ENCODE data around the gene CCNA2.
A peak's percentile ranks its signal among the peaks of the same experiment; 100 is the strongest.

Gene CCNA2

GRCh38 chr4:121786221-121786620 lies 37.5 kb downstream of the CCNA2 start:
- Histone ChIP-seq H2BK5ac (ENCODE audit: low read depth, low read length, poor library complexity, severe bottlenecking) (no peak overlapping the region), H3K79me1 (replicated peaks; ENCODE audit: low read length, poor library complexity, severe bottlenecking) (no peaks in the 10 kb centered on the region), H3K9ac (ENCODE audit: low read length) (peak overlapping the region; percentile 49)

GRCh38 chr4:121785479-121785878 lies 38.2 kb downstream of the CCNA2 start:
- Histone ChIP-seq H3K9ac (ENCODE audit: low read length) (peak overlapping the region; percentile 49), H3K4me1 (ENCODE audit: control insufficient read depth, insufficient read depth, low read depth, low read length) (peaks cover 6% of the 10 kb centered on the region), H3K27me3 (ENCODE audit: control insufficient read depth in 1 of 2, insufficient read depth in 1 of 2, low read length in 2 of 2) (no peaks in the 10 kb centered on the region), H4K91ac (ENCODE audit: low read length) (no peak overlapping the region), H2AFZ (ENCODE audit: low read depth, low read length) (no peak overlapping the region), H3K9me3 (ENCODE audit: control insufficient read depth, low read length) (peaks cover 4% of the 10 kb centered on the region), H3K79me1 (replicated peaks; ENCODE audit: low read length, poor library complexity, severe bottlenecking) (no peaks in the 10 kb centered on the region), H3K4ac (ENCODE audit: low read depth in 1 of 2, low read length in 2 of 2) (no peak overlapping the region), H2BK12ac (ENCODE audit: low read length in 2 of 2) (no peak overlapping the region), H3K4me2 (ENCODE audit: low read length, poor library complexity, severe bottlenecking) (no peak overlapping the region), H3K14ac (ENCODE audit: low read length in 2 of 2) (no peak overlapping the region), H3K23ac (ENCODE audit: low read length in 2 of 2) (no peak overlapping the region), H2AK5ac (ENCODE audit: low read length, severe bottlenecking) (peak overlapping the region; percentile 61), H3K4me3 (ENCODE audit: insufficient read depth in 1 of 2, low read depth in 1 of 2, low read length in 2 of 2) (no peak overlapping the region), H2BK5ac (ENCODE audit: low read depth, low read length, poor library complexity, severe bottlenecking) (no peak overlapping the region), H2BK15ac (ENCODE audit: low read depth, poor library complexity, severe bottlenecking) (peak overlapping the region; percentile 26), H2BK120ac (ENCODE audit: low read depth, low read length) (no peak overlapping the region), H3K36me3 (ENCODE audit: control insufficient read depth in 1 of 2, insufficient read depth in 2 of 2, low read depth in 1 of 2, low read length in 2 of 2) (no peaks in the 10 kb centered on the region), H4K8ac (ENCODE audit: low read length) (no peak overlapping the region), H3K27ac (ENCODE audit: low read length, poor library complexity, severe bottlenecking) (peak overlapping the region; percentile 39), H3K18ac (ENCODE audit: low read depth in 1 of 2, low read length in 2 of 2) (no peak overlapping the region)
- no peak for DNase-seq
- 94% methylated on average over 4 of the region's 4 CpGs for WGBS

More at GRCh38 chr4:121786221-121786620, 37.5 kb downstream of the CCNA2 start:
- Histone ChIP-seq H3K27ac (ENCODE audit: low read length, poor library complexity, severe bottlenecking) (no peak overlapping the region), H3K23ac (ENCODE audit: low read length in 2 of 2) (no peak overlapping the region), H3K27me3 (ENCODE audit: control insufficient read depth in 1 of 2, insufficient read depth in 1 of 2, low read length in 2 of 2) (no peaks in the 10 kb centered on the region), H3K36me3 (ENCODE audit: control insufficient read depth in 1 of 2, insufficient read depth in 2 of 2, low read depth in 1 of 2, low read length in 2 of 2) (no peaks in the 10 kb centered on the region), H2AK5ac (ENCODE audit: low read length, severe bottlenecking) (no peak overlapping the region), H2BK120ac (ENCODE audit: low read depth, low read length) (no peak overlapping the region), H2BK15ac (ENCODE audit: low read depth, poor library complexity, severe bottlenecking) (no peak overlapping the region), H3K4ac (ENCODE audit: low read depth in 1 of 2, low read length in 2 of 2) (no peak overlapping the region), H3K4me1 (ENCODE audit: control insufficient read depth, insufficient read depth, low read depth, low read length) (peaks cover 6% of the 10 kb centered on the region), H4K91ac (ENCODE audit: low read length) (no peak overlapping the region), H3K4me3 (ENCODE audit: insufficient read depth in 1 of 2, low read depth in 1 of 2, low read length in 2 of 2) (no peak overlapping the region), H3K14ac (ENCODE audit: low read length in 2 of 2) (no peak overlapping the region), H4K8ac (ENCODE audit: low read length) (no peak overlapping the region), H3K4me2 (ENCODE audit: low read length, poor library complexity, severe bottlenecking) (no peak overlapping the region), H2AFZ (ENCODE audit: low read depth, low read length) (no peak overlapping the region), H3K18ac (ENCODE audit: low read depth in 1 of 2, low read length in 2 of 2) (no peak overlapping the region), H3K9me3 (ENCODE audit: control insufficient read depth, low read length) (peaks cover 4% of the 10 kb centered on the region), H2BK12ac (ENCODE audit: low read length in 2 of 2) (no peak overlapping the region)
- no peak for DNase-seq
- 100% methylated on average over 1 of the region's 2 CpGs for WGBS

- H2BK12ac ChIP-seq (ENCODE audit: low read length in 2 of 2): no peak overlapping the region
- no peak overlapping the region for H2BK5ac ChIP-seq (ENCODE audit: low read depth, low read length, poor library complexity, severe bottlenecking)
- H3K14ac ChIP-seq (ENCODE audit: low read length in 2 of 2): no peak overlapping the region
- no peaks in the 10 kb centered on the region for H3K79me1 ChIP-seq (replicated peaks; ENCODE audit: low read length, poor library complexity, severe bottlenecking)
- H3K9me3 ChIP-seq (ENCODE audit: control insufficient read depth, low read length): peaks cover 4% of the 10 kb centered on the region
- H2BK120ac ChIP-seq (ENCODE audit: low read depth, low read length): no peak overlapping the region
- peak overlapping the region; percentile 54 for H3K27ac ChIP-seq (ENCODE audit: low read length, poor library complexity, severe bottlenecking)
- H2AK5ac ChIP-seq (ENCODE audit: low read length, severe bottlenecking): no peak overlapping the region
- peaks cover 6% of the 10 kb centered on the region for H3K4me1 ChIP-seq (ENCODE audit: control insufficient read depth, insufficient read depth, low read depth, low read length)
- no peaks in the 10 kb centered on the region for H3K36me3 ChIP-seq (ENCODE audit: control insufficient read depth in 1 of 2, insufficient read depth in 2 of 2, low read depth in 1 of 2, low read length in 2 of 2)
- peak; percentile 32 for DNase-seq
- WGBS: 43% methylated on average over 2 of the region's 2 CpGs
- no peak overlapping the region for H3K4ac ChIP-seq (ENCODE audit: low read depth in 1 of 2, low read length in 2 of 2)
- no peak overlapping the region for H3K23ac ChIP-seq (ENCODE audit: low read length in 2 of 2)
- H3K18ac ChIP-seq (ENCODE audit: low read depth in 1 of 2, low read length in 2 of 2): no peak overlapping the region
- H3K4me3 ChIP-seq (ENCODE audit: insufficient read depth in 1 of 2, low read depth in 1 of 2, low read length in 2 of 2): no peak overlapping the region
- no peak overlapping the region for H2AFZ ChIP-seq (ENCODE audit: low read depth, low read length)
- no peaks in the 10 kb centered on the region for H3K27me3 ChIP-seq (ENCODE audit: control insufficient read depth in 1 of 2, insufficient read depth in 1 of 2, low read length in 2 of 2)
- no peak overlapping the region for H3K4me2 ChIP-seq (ENCODE audit: low read length, poor library complexity, severe bottlenecking)
- peak overlapping the region; percentile 49 for H3K9ac ChIP-seq (ENCODE audit: low read length)
- H4K8ac ChIP-seq (ENCODE audit: low read length): no peak overlapping the region
- H2BK15ac ChIP-seq (ENCODE audit: low read depth, poor library complexity, severe bottlenecking): no peak overlapping the region
- H4K91ac ChIP-seq (ENCODE audit: low read length): no peak overlapping the region
Observed at GRCh38 chr4:121784975-121785374, 38.7 kb downstream of the CCNA2 start.

GRCh38 chr4:121784401-121784800 lies 39.3 kb downstream of the CCNA2 start:
- Histone ChIP-seq H3K36me3 (ENCODE audit: control insufficient read depth in 1 of 2, insufficient read depth in 2 of 2, low read depth in 1 of 2, low read length in 2 of 2) (no peaks in the 10 kb centered on the region), H4K91ac (ENCODE audit: low read length) (no peak overlapping the region), H2AFZ (ENCODE audit: low read depth, low read length) (no peak overlapping the region), H3K4me2 (ENCODE audit: low read length, poor library complexity, severe bottlenecking) (no peak overlapping the region), H3K79me1 (replicated peaks; ENCODE audit: low read length, poor library complexity, severe bottlenecking) (no peaks in the 10 kb centered on the region), H3K9me3 (ENCODE audit: control insufficient read depth, low read length) (peaks cover 4% of the 10 kb centered on the region), H2BK15ac (ENCODE audit: low read depth, poor library complexity, severe bottlenecking) (no peak overlapping the region), H3K27ac (ENCODE audit: low read length, poor library complexity, severe bottlenecking) (no peak overlapping the region), H3K4me3 (ENCODE audit: insufficient read depth in 1 of 2, low read depth in 1 of 2, low read length in 2 of 2) (no peak overlapping the region), H2AK5ac (ENCODE audit: low read length, severe bottlenecking) (no peak overlapping the region), H2BK12ac (ENCODE audit: low read length in 2 of 2) (no peak overlapping the region), H2BK5ac (ENCODE audit: low read depth, low read length, poor library complexity, severe bottlenecking) (no peak overlapping the region), H3K9ac (ENCODE audit: low read length) (peak overlapping the region; percentile 44), H3K14ac (ENCODE audit: low read length in 2 of 2) (no peak overlapping the region), H2BK120ac (ENCODE audit: low read depth, low read length) (no peak overlapping the region), H3K4ac (ENCODE audit: low read depth in 1 of 2, low read length in 2 of 2) (no peak overlapping the region), H3K18ac (ENCODE audit: low read depth in 1 of 2, low read length in 2 of 2) (no peak overlapping the region), H3K27me3 (ENCODE audit: control insufficient read depth in 1 of 2, insufficient read depth in 1 of 2, low read length in 2 of 2) (no peaks in the 10 kb centered on the region), H4K8ac (ENCODE audit: low read length) (no peak overlapping the region), H3K4me1 (ENCODE audit: control insufficient read depth, insufficient read depth, low read depth, low read length) (peaks cover 6% of the 10 kb centered on the region), H3K23ac (ENCODE audit: low read length in 2 of 2) (no peak overlapping the region)
- no peak for DNase-seq
- WGBS: no CpG with 5 or more reads among the region's 1 CpG

Data from mesenchymal stem cell (in vitro differentiated cells and primary cell).